ENCODE results near the gene KCNMA1. TPM values are rescaled to one million over a fixed set of nuclear protein-coding genes. Genes with fewer than 3 reads are reported as not detected.
A peak's percentile ranks its signal among the peaks of the same experiment; 100 is the strongest.

The KCNMA1 gene
- total and polyA plus RNA-seq, 5 donors, result 1.5 to 6.1 (median 3.3) TPM

- DNase-seq (no peak), ATAC-seq (no peak)
- Histone ChIP-seq H3K27ac (ENCODE audit: low read length) (no peak overlapping the region), H3K4me1 (ENCODE audit: control insufficient read depth, insufficient read depth, low read length) (no peaks in the 10 kb centered on the region), H3K9me3 (ENCODE audit: control insufficient read depth, low read length) (no peaks in the 10 kb centered on the region), H3K4me3 (ENCODE audit: low read length) (no peak overlapping the region), H3K27me3 (ENCODE audit: control insufficient read depth, insufficient read depth) (no peaks in the 10 kb centered on the region)
- 82% methylated on average over 2 of the region's 2 CpGs for WGBS
- intact Hi-C loops (cut with DNase I), result loop anchor here in 1 of 4 donors (10.0 kb wide), 1 partner anchor 113 kb away; no protein-coding TSS in a partner anchor
Measured at GRCh38 chr10:77117501-77117900, 520.1 kb downstream of the KCNMA1 start.

- DNase-seq, result no peak
- Histone ChIP-seq H3K4me3 (ENCODE audit: low read length) (no peak overlapping the region), H3K27ac (ENCODE audit: low read length) (no peak overlapping the region), H3K4me1 (ENCODE audit: control insufficient read depth, insufficient read depth, low read length) (no peaks in the 10 kb centered on the region), H3K9me3 (ENCODE audit: control insufficient read depth, low read length) (no peaks in the 10 kb centered on the region), H3K27me3 (ENCODE audit: control insufficient read depth, insufficient read depth) (no peaks in the 10 kb centered on the region)
- intact Hi-C loops (cut with DNase I), result loop anchor here in 1 of 4 donors (10.0 kb wide), 1 partner anchor 112 kb away; no protein-coding TSS in a partner anchor
- WGBS, result 85% methylated on average over 2 of the region's 2 CpGs
- ATAC-seq, result no peak
Measured at GRCh38 chr10:77116904-77117303, 520.7 kb downstream of the KCNMA1 start.

- Histone ChIP-seq H3K27ac (ENCODE audit: low read length) (no peak overlapping the region), H3K9me3 (ENCODE audit: control insufficient read depth, low read length) (no peaks in the 10 kb centered on the region), H3K4me3 (ENCODE audit: low read length) (no peak overlapping the region), H3K4me1 (ENCODE audit: control insufficient read depth, insufficient read depth, low read length) (no peaks in the 10 kb centered on the region), H3K27me3 (ENCODE audit: control insufficient read depth, insufficient read depth) (no peaks in the 10 kb centered on the region)
- WGBS, result 62% methylated on average over 4 of the region's 4 CpGs
- ATAC-seq (no peak), DNase-seq (no peak)
- intact Hi-C loops (cut with DNase I), result loop anchor here in 1 of 4 donors (10.0 kb wide), 1 partner anchor 110 kb away; no protein-coding TSS in a partner anchor
Measured at GRCh38 chr10:77114181-77114821, 523.3 kb downstream of the KCNMA1 start.

- H3K27ac ChIP-seq (ENCODE audit: low read length), result no peak overlapping the region
- H3K27me3 ChIP-seq (ENCODE audit: control insufficient read depth, insufficient read depth), result no peaks in the 10 kb centered on the region
- DNase-seq (no peak), ATAC-seq (peak; percentile 50 to 57)
- intact Hi-C loops (cut with DNase I), result loop anchor here in 1 of 4 donors (10.0 kb wide), 1 partner anchor 107 kb away; no protein-coding TSS in a partner anchor
- H3K4me3 ChIP-seq (ENCODE audit: low read length), result no peak overlapping the region
- peaks cover under 1% of the 10 kb centered on the region for H3K4me1 ChIP-seq (ENCODE audit: control insufficient read depth, insufficient read depth, low read length)
- no peaks in the 10 kb centered on the region for H3K9me3 ChIP-seq (ENCODE audit: control insufficient read depth, low read length)
- 49% methylated on average over 12 of the region's 12 CpGs for WGBS
Measured at GRCh38 chr10:77111611-77112550, 525.7 kb downstream of the KCNMA1 start.

GRCh38 chr10:77110757-77111156 is 526.9 kb downstream of the KCNMA1 start:
- H3K27ac ChIP-seq (ENCODE audit: low read length), result no peak overlapping the region
- WGBS, result 64% methylated on average over 4 of the region's 4 CpGs
- intact Hi-C loops (cut with DNase I), result loop anchor here in 1 of 4 donors (10.0 kb wide), 1 partner anchor 106 kb away; no protein-coding TSS in a partner anchor

GRCh38 chr10:77109351-77109994 is 528.1 kb downstream of the KCNMA1 start:
- Histone ChIP-seq H3K9me3 (ENCODE audit: control insufficient read depth, low read length) (no peaks in the 10 kb centered on the region), H3K27ac (ENCODE audit: low read length) (no peak overlapping the region), H3K4me1 (ENCODE audit: control insufficient read depth, insufficient read depth, low read length) (peaks cover 3% of the 10 kb centered on the region), H3K27me3 (ENCODE audit: control insufficient read depth, insufficient read depth) (no peaks in the 10 kb centered on the region), H3K4me3 (ENCODE audit: low read length) (no peak overlapping the region)
- no peak for DNase-seq
- WGBS, result 90% methylated on average over 9 of the region's 9 CpGs
- ATAC-seq, result no peak
- intact Hi-C loops (cut with DNase I), result no loop called here

More at GRCh38 chr10:77110757-77111156, 526.9 kb downstream of the KCNMA1 start:
- no peak overlapping the region for H3K4me3 ChIP-seq (ENCODE audit: low read length)
- H3K9me3 ChIP-seq (ENCODE audit: control insufficient read depth, low read length), result no peaks in the 10 kb centered on the region
- no peaks in the 10 kb centered on the region for H3K27me3 ChIP-seq (ENCODE audit: control insufficient read depth, insufficient read depth)
- no peak for ATAC-seq
- H3K4me1 ChIP-seq (ENCODE audit: control insufficient read depth, insufficient read depth, low read length), result peaks cover 3% of the 10 kb centered on the region
- no peak for DNase-seq

- ATAC-seq (peak in 1 of 2 donors; percentile 26), DNase-seq (no peak)
- Histone ChIP-seq H3K27me3 (ENCODE audit: control insufficient read depth, insufficient read depth) (no peaks in the 10 kb centered on the region), H3K4me3 (ENCODE audit: low read length) (no peak overlapping the region), H3K27ac (ENCODE audit: low read length) (no peak overlapping the region), H3K4me1 (ENCODE audit: control insufficient read depth, insufficient read depth, low read length) (peaks cover 3% of the 10 kb centered on the region), H3K9me3 (ENCODE audit: control insufficient read depth, low read length) (no peaks in the 10 kb centered on the region)
- 51% methylated on average over 3 of the region's 3 CpGs for WGBS
- intact Hi-C loops (cut with DNase I), result no loop called here
Measured at GRCh38 chr10:77106676-77107075, 530.9 kb downstream of the KCNMA1 start.

- Histone ChIP-seq H3K27ac (ENCODE audit: low read length) (no peak overlapping the region), H3K4me3 (ENCODE audit: low read length) (no peak overlapping the region), H3K9me3 (ENCODE audit: control insufficient read depth, low read length) (no peaks in the 10 kb centered on the region), H3K4me1 (ENCODE audit: control insufficient read depth, insufficient read depth, low read length) (peaks cover 3% of the 10 kb centered on the region), H3K27me3 (ENCODE audit: control insufficient read depth, insufficient read depth) (no peaks in the 10 kb centered on the region)
- DNase-seq (no peak), ATAC-seq (peak; percentile 13 to 29)
- WGBS, result 50% methylated on average over 5 of the region's 5 CpGs
- intact Hi-C loops (cut with DNase I), result no loop called here
Measured at GRCh38 chr10:77105761-77106221, 531.8 kb downstream of the KCNMA1 start.

- peak; percentile 63 to 73 (median 70) for DNase-seq
- H3K27me3 ChIP-seq (ENCODE audit: control insufficient read depth, insufficient read depth), result no peaks in the 10 kb centered on the region
- peak; percentile 63 to 91 for ATAC-seq
- H3K27ac ChIP-seq (ENCODE audit: low read length), result no peak overlapping the region
- H3K4me1 ChIP-seq (ENCODE audit: control insufficient read depth, insufficient read depth, low read length), result peaks cover 3% of the 10 kb centered on the region
- intact Hi-C loops (cut with DNase I), result no loop called here
- H3K4me3 ChIP-seq (ENCODE audit: low read length), result no peak overlapping the region
- no peaks in the 10 kb centered on the region for H3K9me3 ChIP-seq (ENCODE audit: control insufficient read depth, low read length)
- 46% methylated on average over 4 of the region's 4 CpGs for WGBS
Measured at GRCh38 chr10:77104459-77104980, 533.1 kb downstream of the KCNMA1 start.

GRCh38 chr10:77103213-77103612 is 534.4 kb downstream of the KCNMA1 start:
- ATAC-seq (no peak), DNase-seq (no peak)
- Histone ChIP-seq H3K9me3 (ENCODE audit: control insufficient read depth, low read length) (no peaks in the 10 kb centered on the region), H3K4me3 (ENCODE audit: low read length) (no peak overlapping the region), H3K27ac (ENCODE audit: low read length) (no peak overlapping the region), H3K4me1 (ENCODE audit: control insufficient read depth, insufficient read depth, low read length) (peaks cover 3% of the 10 kb centered on the region), H3K27me3 (ENCODE audit: control insufficient read depth, insufficient read depth) (no peaks in the 10 kb centered on the region)
- 90% methylated on average over 4 of the region's 4 CpGs for WGBS
- intact Hi-C loops (cut with DNase I), result no loop called here

Data from right cardiac atrium (tissue), 5 donors.